Stimulated activated CD8-positive, alpha-beta memory T cell treated with anti-CD3 and anti-CD28 coated beads, Interleukin-7, amount 100 ng/mL, for 48 hours (primary cell): Measurements from ENCODE around the gene SEMA4B.

ENCODE experiments used
- DNase-seq, 2 donors: peaks; one replicate each; pipeline ENCODE4 v3.0.0-alpha.2; 2020; ENCODE audit warnings: low read depth in 1 of 2; ENCODE audit errors: extremely low read depth in 1 of 2

Gene SEMA4B

DNA sequence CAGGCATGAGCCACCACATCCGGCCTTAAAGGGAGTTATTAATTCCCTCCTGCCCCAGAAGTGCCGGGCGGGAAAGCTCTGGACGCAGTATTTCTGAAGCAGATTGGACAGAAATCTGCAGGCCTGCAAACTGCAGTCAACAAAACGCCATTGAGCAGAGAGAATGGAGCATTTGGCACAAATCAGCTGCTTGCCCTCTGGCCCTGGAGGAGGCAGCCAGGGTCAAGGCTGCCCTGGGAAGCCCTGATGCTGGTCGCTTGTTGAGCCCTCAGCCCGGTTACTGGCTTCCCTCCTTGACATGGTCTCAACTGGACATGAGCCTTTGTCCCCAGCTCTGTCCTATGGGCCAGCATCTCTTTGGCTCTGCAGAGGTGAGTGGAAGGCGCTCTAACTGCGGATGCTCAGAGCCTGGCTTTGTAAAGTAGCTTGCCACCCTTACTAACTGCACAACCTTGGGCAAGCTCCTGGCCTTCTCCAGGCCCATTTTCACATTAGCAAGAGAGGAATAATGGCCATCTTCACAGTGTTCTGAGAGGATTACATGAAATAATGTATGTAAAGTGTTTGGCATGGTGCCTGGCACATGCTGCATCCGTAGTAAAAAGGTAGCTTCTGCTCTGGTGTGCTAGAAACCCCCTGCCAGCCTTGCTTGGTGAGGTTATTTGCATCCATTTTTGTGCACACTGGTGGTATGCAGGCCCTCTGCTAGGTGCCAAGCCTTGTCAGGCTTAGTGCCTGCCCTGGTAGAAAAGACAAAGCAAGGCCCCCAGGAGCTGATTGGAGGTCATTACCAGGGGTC lies 4.1 kb downstream of the SEMA4B start:
- DNase-seq, result no peak

- DNase-seq, result no peak
These were observed 4.8 kb downstream of the SEMA4B start for GRCh38 chr15:90205886-90206285.

DNA sequence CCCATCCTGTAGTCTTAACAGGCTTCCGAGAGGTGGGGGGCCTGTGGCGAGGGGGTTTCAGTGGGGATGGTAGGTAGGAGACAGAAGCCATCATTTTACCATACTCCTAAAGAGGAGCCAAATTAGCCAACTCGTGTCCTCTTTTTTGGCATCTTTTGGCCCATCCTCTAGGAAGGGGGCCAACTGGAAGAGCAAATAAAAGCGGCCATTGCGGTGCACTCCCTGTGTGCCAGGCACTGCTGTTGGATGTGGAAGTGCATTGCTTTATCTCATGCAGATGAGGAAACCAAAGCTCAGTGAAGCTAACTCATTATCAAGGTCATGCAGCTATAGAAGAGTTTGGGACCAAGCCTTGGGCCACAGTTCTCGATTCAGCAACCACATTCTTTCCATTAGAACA lies 6.1 kb downstream of the SEMA4B start:
- DNase-seq, result no peak

DNA sequence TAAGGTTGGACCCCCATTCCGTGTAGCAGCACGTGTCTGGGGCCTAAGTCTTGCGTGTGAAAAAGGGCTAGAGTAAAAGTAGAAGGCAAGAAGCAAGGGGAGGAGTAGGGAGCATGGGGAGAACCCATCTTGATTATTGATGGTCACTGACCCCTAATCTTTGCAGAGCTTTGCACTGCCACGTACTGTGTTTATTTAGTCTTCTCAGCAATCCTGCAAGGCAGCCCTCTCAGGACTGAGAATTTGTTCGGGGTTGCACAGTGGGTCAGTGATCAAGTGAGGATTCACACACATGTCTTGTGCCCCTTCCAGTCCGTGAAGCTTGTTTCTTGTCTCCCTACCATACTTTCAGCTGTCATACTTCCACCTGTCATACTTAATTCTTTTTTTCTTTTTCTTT lies 7.2 kb downstream of the SEMA4B start:
- no peak for DNase-seq

GRCh38 chr15:90209591-90209990 lies 8.5 kb downstream of the SEMA4B start:
- DNase-seq, result peak in 1 of 2 donors; percentile 35

DNA sequence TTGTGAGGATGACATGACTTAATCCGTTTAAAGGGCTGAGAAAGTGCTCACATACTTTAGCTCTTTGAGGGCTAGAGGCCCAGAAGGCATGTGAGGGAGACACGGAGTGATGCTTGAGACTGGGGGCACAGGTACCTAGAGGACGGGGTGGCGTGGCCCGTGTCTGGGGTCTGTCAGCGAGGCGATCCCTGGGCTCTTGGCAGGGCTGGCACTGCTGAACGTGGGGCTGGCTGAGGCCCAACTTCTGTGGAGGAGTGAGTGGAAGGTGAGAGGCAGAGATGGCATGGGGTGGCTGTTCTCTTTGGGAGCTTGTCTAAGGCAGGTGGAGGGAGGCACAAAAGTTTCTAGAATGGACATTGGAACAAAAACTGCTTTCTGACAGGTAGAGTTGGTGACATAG lies 9.5 kb downstream of the SEMA4B start:
- no peak for DNase-seq

DNA sequence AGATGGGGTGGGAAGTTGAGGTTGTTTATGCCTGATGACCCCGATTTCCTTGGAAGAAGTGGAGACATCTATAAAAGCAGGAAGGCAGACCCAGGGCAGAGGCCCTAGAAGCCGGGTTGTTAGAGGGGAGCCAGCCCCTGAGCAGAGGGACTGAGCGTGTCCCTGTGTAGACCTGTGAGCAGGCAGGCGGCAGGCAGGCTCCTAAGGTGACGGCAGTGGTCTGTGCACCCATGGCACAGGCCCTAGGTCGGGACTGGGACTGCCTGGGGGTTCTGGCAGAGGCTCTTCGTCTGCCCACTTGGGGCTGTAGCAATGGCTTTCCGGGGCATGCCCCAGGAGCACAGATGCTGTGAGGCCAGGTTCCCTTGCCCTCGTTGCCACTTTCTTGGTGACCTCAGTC lies 9.9 kb downstream of the SEMA4B start:
- no peak for DNase-seq

- DNase-seq, result no peak
These were observed 10.5 kb downstream of the SEMA4B start for GRCh38 chr15:90211440-90212143.

GRCh38 chr15:90212221-90213098 lies 11.3 kb downstream of the SEMA4B start:
- no peak for DNase-seq

DNA sequence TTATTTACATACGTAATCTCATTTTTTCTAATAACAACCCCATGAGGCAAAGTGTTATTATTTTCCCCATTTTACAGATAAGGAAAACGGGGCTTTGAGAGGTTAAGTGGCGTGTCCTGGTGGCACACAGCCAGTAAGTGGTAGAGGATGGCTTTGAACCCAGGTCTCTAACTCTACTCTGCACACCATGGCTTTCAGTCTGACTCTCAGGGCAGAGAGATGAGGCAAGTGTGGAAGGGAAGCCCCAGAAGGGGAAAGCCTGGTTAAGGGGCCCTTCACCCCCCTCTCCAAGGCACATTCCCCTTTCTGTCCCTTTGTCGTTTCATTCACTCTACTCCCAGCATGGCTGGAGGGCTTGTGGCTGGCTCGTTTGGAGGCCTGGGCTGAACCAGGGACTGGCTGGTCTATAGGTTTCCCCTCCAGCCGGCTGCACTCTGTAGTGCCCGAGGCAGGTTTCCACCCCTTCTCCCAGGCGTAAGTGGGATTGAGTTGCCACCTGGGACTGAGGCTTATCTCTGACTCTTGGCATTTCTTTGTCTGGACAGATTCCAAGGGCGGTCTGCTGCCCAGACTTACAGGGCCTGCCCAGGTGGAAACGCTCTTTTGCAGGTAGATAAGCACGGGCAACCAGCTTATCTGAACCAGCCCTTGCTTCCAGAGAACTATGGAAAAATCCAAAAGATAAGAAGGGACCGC lies 12.1 kb downstream of the SEMA4B start:
- no peak for DNase-seq

DNA sequence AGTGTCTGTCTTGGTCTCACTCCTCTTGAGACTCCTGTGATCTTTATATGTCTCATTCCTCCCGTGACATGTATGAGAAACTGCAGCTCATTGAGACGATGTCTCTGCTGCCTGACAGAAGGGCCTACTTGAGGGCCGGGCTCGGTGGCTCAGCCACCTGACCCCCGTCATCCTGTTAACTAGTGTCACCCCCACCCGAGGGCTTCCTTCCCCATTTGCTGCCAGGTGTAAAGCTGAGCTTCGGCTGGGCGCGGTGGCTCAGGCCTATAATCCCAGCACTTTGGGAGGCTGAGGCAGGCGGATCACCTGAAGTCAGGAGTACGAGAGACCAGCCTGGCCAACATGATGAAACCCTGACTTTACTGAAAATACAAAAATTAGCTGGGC lies 12.7 kb downstream of the SEMA4B start:
- DNase-seq, result no peak

- no peak for DNase-seq
These were observed 13.5 kb downstream of the SEMA4B start for GRCh38 chr15:90214553-90215196.

- no peak for DNase-seq
These were observed 16.7 kb downstream of the SEMA4B start for GRCh38 chr15:90217671-90218394.

GRCh38 chr15:90219421-90220141 lies 18.5 kb downstream of the SEMA4B start:
- DNase-seq, result no peak

- DNase-seq, result no peak
These were observed 20.2 kb downstream of the SEMA4B start for GRCh38 chr15:90221246-90221900.

GRCh38 chr15:90222547-90222946 lies 21.4 kb downstream of the SEMA4B start:
- no peak for DNase-seq

- DNase-seq, result no peak
These were observed 22.5 kb downstream of the SEMA4B start for GRCh38 chr15:90223441-90224165.

GRCh38 chr15:90225047-90225446 lies 23.9 kb downstream of the SEMA4B start:
- DNase-seq, result no peak
